ENCODE data around the gene YPEL2. TPM values are rescaled to one million over a fixed set of nuclear protein-coding genes. Genes with fewer than 3 reads are reported as not detected.

The YPEL2 gene
- polyA plus RNA-seq, 1 of the 3 experiments (the other 2 are of a cell fraction): 3.2 TPM

DNA sequence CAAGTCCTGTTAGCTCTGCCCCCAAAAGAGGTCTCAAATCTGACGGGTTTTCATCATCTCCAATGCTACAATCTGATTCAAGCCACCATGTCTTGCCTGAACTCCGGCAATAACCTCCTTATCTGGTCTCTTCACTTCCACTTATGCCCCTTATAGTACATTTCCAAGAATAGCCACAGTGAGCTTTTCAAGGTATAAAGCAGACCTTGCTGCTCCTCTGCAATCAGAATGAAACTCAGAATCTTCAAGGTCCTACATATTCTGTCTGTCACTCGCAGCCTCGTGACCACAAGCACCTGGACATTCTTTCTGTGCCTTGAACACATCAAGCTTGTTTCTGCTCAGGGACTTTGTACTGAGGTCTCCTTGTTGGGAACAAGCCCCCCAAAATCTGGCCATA, 84.7 kb downstream of the YPEL2 start (continued):
- TF ChIP-seq, protein P1, sequence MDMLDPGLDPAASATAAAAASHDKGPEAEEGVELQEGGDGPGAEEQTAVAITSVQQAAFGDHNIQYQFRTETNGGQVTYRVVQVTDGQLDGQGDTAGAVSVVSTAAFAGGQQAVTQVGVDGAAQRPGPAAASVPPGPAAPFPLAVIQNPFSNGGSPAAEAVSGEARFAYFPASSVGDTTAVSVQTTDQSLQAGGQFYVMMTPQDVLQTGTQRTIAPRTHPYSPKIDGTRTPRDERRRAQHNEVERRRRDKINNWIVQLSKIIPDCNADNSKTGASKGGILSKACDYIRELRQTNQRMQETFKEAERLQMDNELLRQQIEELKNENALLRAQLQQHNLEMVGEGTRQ (IDR thresholded peaks at IDR 0.05; ENCODE audit: borderline replicate concordance, low read depth, low read length): no peak
- no peak for TF ChIP-seq EP300 (IDR thresholded peaks at IDR 0.05; ENCODE audit: borderline replicate concordance in 1 of 2, low read depth in 1 of 2, low read length in 1 of 2)

DNA sequence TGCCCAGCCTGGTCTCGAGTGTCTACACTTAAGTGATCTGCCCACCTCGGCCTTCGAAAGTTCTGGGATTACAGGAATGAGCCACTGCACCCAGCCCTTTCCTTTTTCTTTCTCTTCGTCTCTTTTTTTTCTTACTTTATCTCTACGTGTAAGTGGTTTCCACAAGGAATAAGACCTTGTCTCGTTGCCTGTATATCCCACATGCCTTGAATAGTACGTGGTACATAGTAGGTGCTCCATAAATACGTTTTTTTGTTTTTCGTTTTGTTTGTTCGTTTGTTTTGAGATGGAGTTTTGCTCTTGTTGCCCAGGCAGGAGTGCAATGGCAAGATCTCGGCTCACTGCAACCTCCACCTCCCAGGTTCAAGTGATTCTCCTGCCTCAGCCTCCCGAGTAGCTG, 86.0 kb downstream of the YPEL2 start:
- POLR2A ChIA-PET: no interaction called here
- Histone ChIP-seq H3K79me2 (ENCODE audit: insufficient read depth) (no peaks in the 10 kb centered on the region), H3K9ac (no peak overlapping the region), H2AFZ (ENCODE audit: low read depth) (no peak overlapping the region), H3K9me2 (no peaks in the 10 kb centered on the region), H3K4me2 (no peak overlapping the region), H3K27me3 (ENCODE audit: insufficient read depth) (no peaks in the 10 kb centered on the region), H3K9me3 (no peaks in the 10 kb centered on the region), H3K27ac (ENCODE audit: low read depth in 2 of 2, low read length in 1 of 2) (no peak overlapping the region), H3F3A (replicated peaks; ENCODE audit: insufficient read depth) (no peaks in the 10 kb centered on the region), H3K4me3 (ENCODE audit: low read depth in 2 of 2, low read length in 1 of 2) (no peak overlapping the region), H3K36me3 (replicated peaks in 1 of 2; ENCODE audit: control insufficient read depth in 1 of 2, insufficient read depth in 2 of 2, low read length in 1 of 2) (no peaks in the 10 kb centered on the region), H3K4me1 (ENCODE audit: control insufficient read depth in 1 of 2, insufficient read depth in 2 of 2, low read depth in 1 of 2, low read length in 1 of 2) (peaks cover 0 to 10% of the 10 kb centered on the region in 2 experiments; a peak in 1 of 4 replicates), H4K20me1 (ENCODE audit: insufficient read depth) (no peaks in the 10 kb centered on the region)
- CTCF ChIA-PET: interaction anchor here (1.1 kb wide), 1 partner anchor 14 kb away, joined by 3 read pairs; no protein-coding TSS in a partner anchor
- DNase-seq: no peak
- TF ChIP-seq GATA2 (CRISPR knock-in tag; IDR thresholded peaks at IDR 0.05) (no peak), FOSL2 (IDR thresholded peaks at IDR 0.05; ENCODE audit: borderline replicate concordance, low read depth) (no peak), JUND (IDR thresholded peaks at IDR 0.05) (no peak), TEAD4 (IDR thresholded peaks at IDR 0.05; ENCODE audit: borderline replicate concordance, insufficient read depth) (no peak), MXI1 (IDR thresholded peaks at IDR 0.05; ENCODE audit: low read depth, low read length) (no peak), SMC3 (IDR thresholded peaks at IDR 0.05; ENCODE audit: low read depth, low read length) (no peak), EZH2phosphoT487 (IDR thresholded peaks at IDR 0.05; ENCODE audit: borderline replicate concordance, low read depth) (no peak)
- WGBS (ENCODE audit: low lambda C conversion rate): 80% methylated on average over 12 of the region's 12 CpGs

GRCh38 chr17:59418732-59419166, 87.3 kb downstream of the YPEL2 start:
- H3F3A ChIP-seq (replicated peaks; ENCODE audit: insufficient read depth): peaks cover 7% of the 10 kb centered on the region
- H2AFZ ChIP-seq (ENCODE audit: low read depth): no peak overlapping the region
- no peaks in the 10 kb centered on the region for H3K27me3 ChIP-seq (ENCODE audit: insufficient read depth)
- WGBS (ENCODE audit: low lambda C conversion rate): 28% methylated on average over 4 of the region's 4 CpGs
- H3K9ac ChIP-seq: no peak overlapping the region
- H3K4me3 ChIP-seq (ENCODE audit: low read depth in 2 of 2, low read length in 1 of 2): no peak overlapping the region
- DNase-seq: peak; percentile 54
- H3K9me2 ChIP-seq: no peaks in the 10 kb centered on the region
- H3K36me3 ChIP-seq (replicated peaks in 1 of 2; ENCODE audit: control insufficient read depth in 1 of 2, insufficient read depth in 2 of 2, low read length in 1 of 2): no peaks in the 10 kb centered on the region
- H3K4me1 ChIP-seq (ENCODE audit: control insufficient read depth in 1 of 2, insufficient read depth in 2 of 2, low read depth in 1 of 2, low read length in 1 of 2): peaks cover 0 to 21% of the 10 kb centered on the region in 2 experiments; a peak in 1 of 4 replicates
- peak overlapping the region in 1 of 2 experiments; percentile 35; a peak in 1 of 4 replicates for H3K27ac ChIP-seq (ENCODE audit: low read depth in 2 of 2, low read length in 1 of 2)
- ChIA-PET CTCF (interaction anchor here (1.1 to 2.3 kb wide), 5 partner anchors 9 to 89 kb away, joined by 3 to 12 read pairs (median 4); partner anchors contain the start of gene YPEL2), POLR2A (no interaction called here)
- H3K4me2 ChIP-seq: no peak overlapping the region
- no peaks in the 10 kb centered on the region for H4K20me1 ChIP-seq (ENCODE audit: insufficient read depth)
- no peaks in the 10 kb centered on the region for H3K9me3 ChIP-seq
- H3K79me2 ChIP-seq (ENCODE audit: insufficient read depth): no peaks in the 10 kb centered on the region
- TF ChIP-seq RXRA (IDR thresholded peaks at IDR 0.05; ENCODE audit: borderline replicate concordance, low read depth): no peak
- TF ChIP-seq REST (IDR thresholded peaks at IDR 0.05; ENCODE audit: low read depth, low read length): no peak
- TF ChIP-seq NFIC (IDR thresholded peaks at IDR 0.05; ENCODE audit: borderline replicate concordance): no peak
- no peak for TF ChIP-seq ZBTB33 (IDR thresholded peaks at IDR 0.05; ENCODE audit: borderline replicate concordance, low read depth)
- TF ChIP-seq, protein P2, sequence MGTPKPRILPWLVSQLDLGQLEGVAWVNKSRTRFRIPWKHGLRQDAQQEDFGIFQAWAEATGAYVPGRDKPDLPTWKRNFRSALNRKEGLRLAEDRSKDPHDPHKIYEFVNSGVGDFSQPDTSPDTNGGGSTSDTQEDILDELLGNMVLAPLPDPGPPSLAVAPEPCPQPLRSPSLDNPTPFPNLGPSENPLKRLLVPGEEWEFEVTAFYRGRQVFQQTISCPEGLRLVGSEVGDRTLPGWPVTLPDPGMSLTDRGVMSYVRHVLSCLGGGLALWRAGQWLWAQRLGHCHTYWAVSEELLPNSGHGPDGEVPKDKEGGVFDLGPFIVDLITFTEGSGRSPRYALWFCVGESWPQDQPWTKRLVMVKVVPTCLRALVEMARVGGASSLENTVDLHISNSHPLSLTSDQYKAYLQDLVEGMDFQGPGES (IDR thresholded peaks at IDR 0.05; ENCODE audit: low read depth, low read length): no peak
- TF ChIP-seq POLR2AphosphoS5 (IDR thresholded peaks at IDR 0.05; ENCODE audit: low read depth, low read length): no peak
- no peak for TF ChIP-seq FOSL2 (IDR thresholded peaks at IDR 0.05; ENCODE audit: borderline replicate concordance, low read depth)
- TF ChIP-seq PBX3 (IDR thresholded peaks at IDR 0.05): 0 out of 2 replicates have a peak, but pooled peaks have one; percentile 3

All from SK-N-SH (cell line).